Measurements from ENCODE around the gene CYP20A1.

GRCh38 chr2:203340791-203341487 lies 102.1 kb downstream of the CYP20A1 start:
- TF ChIP-seq GATA2 (IDR thresholded peaks at IDR 0.05; ENCODE audit: low read depth, low read length), result no peak
- no peak for TF ChIP-seq GATA3 (IDR thresholded peaks at IDR 0.05; ENCODE audit: low read depth, low read length)
